ENCODE results near the gene APOL4.

Gene APOL4

DNA sequence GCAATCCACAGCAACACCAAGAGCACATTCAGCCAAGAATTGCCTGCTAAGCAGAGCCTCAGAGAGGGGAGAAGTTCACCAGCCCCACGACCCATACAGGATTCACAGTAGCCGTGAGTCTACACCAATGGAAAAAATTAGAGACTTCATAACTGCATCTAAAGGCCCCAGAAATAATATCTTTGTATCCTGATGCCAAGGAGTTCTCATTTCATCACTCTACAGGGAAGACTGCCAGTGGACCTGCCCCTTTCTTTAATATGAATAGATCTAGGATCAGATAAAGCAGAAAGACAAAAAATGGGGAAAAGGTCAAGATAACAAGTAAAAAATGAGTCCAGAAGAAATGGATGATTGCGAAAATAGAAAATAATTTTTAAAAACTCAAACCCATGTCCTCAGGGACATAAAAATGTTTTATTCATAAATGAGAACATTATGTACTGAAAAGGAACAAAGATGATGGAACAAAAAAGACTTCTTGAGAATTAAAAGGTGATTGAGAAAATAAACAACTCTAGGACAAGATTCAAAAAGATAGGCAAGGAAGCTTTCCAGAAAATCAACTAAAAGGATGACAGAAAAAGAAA, 50.5 kb downstream of the APOL4 start:
- DNase-seq, result no peak

DNA sequence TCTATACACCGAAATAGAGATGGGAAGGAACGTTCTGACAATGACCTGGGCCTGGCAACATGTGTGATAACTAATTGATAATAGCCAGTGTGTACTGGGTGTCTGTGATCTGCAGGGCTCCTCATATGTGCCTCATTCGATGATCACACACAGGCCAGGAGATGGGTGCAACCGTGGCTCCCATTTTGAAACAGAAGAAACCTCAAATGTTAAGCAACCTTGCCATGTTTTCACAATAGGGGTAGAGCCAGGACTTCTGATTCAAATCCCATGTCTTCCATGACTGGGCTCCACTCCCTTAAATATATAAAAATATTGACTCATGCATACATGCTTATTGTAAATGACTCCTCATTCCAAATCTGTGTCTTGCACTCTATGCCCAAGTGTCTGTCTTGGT, 52.2 kb downstream of the APOL4 start:
- no peak for DNase-seq

GRCh38 chr22:36148411-36148810, 53.2 kb downstream of the APOL4 start:
- no peak for DNase-seq

DNA sequence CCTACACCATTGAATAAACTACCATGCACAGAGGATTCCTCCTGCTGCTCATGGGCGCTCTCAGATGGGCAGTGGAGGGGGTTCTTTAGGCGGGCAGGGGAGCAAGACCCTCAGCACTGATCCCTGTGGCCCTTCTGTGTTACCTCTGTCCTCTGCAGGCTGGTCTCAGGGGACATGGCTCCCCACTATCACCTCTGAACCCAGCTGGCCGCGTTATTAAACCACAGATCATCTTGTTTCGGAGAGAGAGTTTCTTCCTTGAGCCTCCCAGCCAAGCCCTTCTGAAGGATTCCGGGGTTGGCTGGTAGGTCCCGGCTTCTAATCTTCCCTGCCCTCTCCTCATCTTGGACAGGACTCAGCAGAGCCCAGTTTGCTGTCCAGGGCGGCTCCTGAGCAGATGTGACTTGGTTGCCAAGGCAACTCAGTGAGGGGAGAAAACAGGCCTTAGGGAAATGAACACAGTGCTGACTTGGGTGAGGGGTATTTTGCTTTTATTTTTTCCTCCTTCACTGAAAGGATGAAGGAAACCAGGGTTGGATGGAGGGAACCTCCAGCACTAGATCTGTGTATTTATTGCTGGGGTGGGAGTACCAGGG, 54.3 kb downstream of the APOL4 start:
- DNase-seq, result no peak

DNA sequence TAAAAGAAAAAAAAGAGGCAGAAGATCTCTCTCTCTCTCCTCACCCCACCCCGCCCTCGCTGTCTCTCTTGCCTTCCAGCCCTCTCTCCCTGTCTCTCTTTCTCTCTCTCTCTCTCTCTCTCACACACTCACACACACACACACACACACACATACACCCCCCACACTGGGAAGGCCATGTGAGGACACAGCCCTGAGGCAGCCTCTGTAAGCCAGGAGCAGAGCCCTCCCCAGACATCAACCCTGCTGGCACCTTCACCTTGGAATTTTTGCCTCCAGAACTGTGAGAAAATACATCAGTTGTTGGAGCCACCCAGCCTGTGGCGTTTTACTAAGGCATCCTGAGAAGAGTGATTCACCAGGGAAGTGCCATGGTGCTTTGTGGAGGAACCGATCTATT, 55.7 kb downstream of the APOL4 start:
- DNase-seq, result no peak

GRCh38 chr22:36144886-36145541, 56.6 kb downstream of the APOL4 start:
- DNase-seq, result no peak

- DNase-seq, result no peak
Measured at GRCh38 chr22:36143956-36144355, 57.7 kb downstream of the APOL4 start.

- DNase-seq, result no peak
Measured at GRCh38 chr22:36143066-36143815, 58.4 kb downstream of the APOL4 start.

DNA sequence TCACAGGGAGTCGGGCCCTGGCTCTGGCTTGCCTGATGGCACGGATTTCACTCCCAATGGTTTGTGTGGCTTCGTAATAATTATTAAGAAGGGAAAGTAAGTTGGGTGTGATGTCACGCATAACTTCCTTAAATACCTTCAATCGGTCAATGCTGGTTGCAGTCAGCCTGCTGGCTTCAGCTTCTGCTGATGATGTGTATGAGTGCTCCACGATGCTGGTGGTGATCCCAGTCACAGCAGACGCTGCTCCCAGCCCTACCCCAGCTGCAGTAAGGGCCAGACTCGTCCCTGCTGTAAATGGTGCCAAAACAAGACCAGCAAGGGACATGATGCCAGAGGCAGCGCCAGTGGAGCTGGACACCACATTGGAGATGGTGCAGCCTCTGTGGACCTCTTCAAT, 60.1 kb downstream of the APOL4 start:
- DNase-seq, result no peak
